Renal cortical epithelial cell (primary cell): Measurements from ENCODE around the gene MTHFD1L. TPM values are rescaled to one million over a fixed set of nuclear protein-coding genes. Genes with fewer than 3 reads are reported as not detected.
"Not testable (repeated sequence)": the region's sequence is repeated elsewhere in the genome, so short reads cannot be mapped to it uniquely, and the experiment has no call there.

Experiments used
- DNase-seq: peaks from one replicate; pipeline ENCODE4 v3.0.0-alpha.2; 2011; ENCODE audit warnings: low read depth
- total RNA-seq: library from RNA; depleted of rRNA; stranded (reverse); fragments of >200 nt; gene quantifications from 2 replicates; pipeline ENCODE4 v1.2.3, GENCODE V29; 2014

MTHFD1L gene
- total RNA-seq, 1 donor from 2014 or later, result 53.7 TPM

DNA sequence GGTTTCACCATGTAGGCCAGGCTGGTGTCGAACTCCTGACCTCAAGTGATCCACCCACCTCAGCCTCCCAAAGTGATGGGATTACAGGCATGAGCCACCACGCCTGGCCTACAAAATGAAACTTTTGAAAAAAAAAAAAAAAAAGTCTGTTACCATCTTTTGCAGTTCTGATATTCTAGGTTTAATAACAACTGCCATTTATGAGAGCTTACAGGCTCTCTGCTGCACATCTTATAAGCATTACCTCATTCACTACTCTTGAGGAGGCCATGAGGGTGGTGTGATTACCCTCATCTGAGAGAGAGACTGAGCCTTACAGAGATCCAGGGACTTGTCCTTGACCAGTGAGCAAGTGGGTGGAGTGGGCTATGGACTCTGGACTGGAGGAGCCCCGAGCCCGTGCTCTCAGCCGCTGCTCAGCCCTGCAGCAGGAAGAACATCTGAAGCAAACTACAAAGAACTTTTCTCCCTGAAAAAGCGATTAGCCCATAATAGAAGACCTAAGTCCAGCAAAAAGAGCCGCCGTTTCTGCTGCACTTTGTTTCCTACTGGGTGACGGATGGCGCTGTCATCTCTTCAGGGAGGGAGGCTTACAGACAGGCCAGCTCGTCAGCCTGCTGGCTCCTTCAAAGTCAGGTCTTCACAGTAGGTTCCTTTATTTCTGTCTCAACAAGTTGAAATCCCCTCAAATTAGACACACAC, 254.5 kb downstream of the MTHFD1L start:
- DNase-seq, result no peak

DNA sequence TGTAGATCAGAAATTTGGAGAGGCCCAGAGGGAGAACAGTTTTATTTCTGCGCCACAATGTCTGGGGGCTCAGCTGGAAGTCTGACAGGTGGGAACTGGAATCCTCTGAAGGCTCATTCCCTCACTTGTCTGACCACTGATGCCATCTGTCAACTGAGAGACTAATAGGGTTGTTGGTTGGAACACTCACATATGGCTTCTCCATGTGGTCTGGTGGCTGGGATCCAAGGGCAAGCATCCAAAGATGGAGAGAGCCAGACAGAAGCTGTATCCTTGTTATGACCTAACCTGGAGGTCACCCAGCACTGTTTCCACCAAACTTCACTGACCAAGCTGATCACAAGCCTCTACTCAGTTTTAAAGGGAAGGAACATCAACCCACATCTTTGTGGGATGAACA, 256.4 kb downstream of the MTHFD1L start:
- no peak for DNase-seq

DNA sequence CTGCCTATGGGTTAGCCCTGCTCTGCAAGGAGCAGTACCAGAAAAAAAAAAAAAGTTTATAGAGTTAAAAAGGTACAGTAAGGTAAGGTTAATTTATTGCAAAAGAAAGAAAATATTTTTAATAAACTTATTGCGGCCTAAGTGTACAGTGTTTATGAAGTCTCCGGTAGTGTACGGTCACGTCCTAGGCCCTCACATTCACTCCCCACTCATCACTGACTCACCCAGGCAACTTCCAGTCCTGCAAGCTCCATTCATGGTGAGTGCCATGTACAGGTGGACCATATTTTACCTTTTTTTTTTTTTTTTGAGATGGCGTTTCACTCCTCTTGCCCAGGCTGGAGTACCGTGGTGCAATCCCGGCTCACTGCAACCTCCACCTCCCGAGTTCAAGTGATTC, 258.1 kb downstream of the MTHFD1L start:
- not testable (repeated sequence) for DNase-seq

DNA sequence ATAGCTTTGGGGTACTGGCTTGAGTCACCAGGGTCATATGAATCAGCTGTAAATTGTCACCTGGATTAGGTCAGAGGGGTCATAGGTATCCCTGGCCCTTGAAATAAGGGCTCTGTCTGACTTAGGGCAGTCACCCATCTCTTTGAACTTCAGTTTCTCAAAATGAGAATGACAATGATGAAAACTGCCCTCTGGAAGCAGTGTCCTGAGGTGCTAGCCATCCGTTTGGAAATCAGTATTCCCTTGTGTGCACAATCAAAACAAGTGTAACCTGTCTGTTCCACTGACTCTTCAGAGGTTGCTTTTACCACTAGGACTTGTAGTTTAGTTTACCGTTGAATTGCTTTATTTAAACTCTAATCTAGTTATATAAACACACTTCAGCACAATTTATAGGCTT, 259.7 kb downstream of the MTHFD1L start:
- DNase-seq, result not testable (repeated sequence)

- peak; percentile 49 for DNase-seq
Observed at GRCh38 chr6:151125651-151126416, 260.3 kb downstream of the MTHFD1L start.

- not testable (repeated sequence) for DNase-seq
Observed at GRCh38 chr6:151126417-151126724, 260.9 kb downstream of the MTHFD1L start.

GRCh38 chr6:151127133-151127798, 261.8 kb downstream of the MTHFD1L start:
- peak; percentile 28 for DNase-seq

DNA sequence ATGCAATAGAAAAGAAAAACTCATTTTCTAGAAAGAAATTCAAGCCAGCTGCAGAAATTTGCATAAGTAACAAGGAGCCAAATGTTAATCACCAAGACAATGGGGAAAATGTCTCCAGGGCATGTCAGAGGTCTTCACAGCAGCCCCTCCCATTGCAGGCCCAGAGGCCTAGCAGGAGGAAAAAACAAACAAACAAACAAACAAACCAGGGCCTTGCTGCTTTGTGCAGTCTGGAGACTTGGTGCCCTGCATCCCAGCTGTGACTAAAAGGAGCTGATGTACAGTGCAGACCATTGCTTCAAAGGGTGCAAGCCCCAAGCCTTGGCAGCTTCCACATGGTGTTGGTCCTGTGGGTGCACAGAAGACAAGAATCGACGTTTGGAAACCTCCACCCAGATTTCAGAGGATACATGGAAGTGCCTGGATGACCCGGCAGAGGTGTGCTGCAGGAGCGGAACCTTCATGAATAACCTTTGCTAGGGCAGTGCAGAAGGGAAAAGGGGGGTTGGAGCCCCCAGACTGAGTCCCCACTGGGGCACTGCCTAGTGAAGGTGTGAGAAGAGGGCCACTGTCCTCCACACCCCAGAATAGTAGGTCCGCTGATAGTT, 263.4 kb downstream of the MTHFD1L start:
- DNase-seq, result no peak

DNA sequence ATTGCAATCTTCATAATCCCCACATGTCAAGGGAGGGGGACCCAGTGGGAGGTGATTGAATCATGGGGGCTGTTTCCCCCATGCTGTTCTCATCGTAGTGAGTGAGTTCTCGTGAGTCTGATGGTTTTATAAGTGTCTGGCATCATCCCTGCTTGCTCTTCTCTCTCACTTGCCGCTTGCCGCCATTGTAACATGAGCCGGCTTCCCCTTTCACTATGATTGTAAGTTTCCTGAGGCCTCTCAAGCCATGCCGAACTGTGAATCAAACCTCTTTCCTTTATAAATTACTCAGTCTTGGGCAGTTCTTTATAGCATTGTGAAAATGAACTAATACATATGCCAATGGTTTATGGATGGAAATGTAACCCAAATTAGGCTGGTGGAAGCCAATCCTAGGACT, 264.8 kb downstream of the MTHFD1L start:
- no peak for DNase-seq

DNA sequence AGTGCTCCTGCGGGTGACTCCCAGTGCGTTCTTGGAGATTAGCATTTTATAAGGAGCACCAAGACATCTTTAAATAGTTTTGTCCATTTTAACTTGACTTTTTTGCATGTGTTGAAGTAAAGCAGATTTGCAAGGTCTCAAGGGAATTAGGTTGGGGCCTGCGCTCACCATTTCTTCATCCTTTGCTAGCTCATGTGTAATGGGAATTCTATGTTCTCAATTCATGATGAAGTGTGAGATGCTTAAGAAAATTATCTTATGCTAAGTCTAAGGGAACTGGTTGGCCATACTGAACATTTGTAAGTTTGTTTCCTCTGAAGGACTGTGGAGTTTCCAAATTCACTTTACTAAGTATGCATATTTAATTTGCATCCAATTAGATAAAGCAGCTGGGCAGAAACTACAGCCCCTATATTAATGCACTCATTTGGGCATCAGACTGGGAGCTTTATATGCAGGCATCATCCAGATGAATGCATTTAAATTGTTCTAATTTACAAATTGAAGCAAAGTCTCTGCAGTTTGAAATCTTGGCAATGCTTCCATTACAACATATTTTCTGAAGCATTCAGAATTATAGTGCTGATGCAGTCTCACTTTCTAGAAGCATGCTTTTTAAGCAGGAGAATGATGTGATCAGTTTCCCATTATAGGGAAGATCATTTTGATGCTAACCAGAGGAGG, 266.0 kb downstream of the MTHFD1L start:
- DNase-seq, result no peak

DNA sequence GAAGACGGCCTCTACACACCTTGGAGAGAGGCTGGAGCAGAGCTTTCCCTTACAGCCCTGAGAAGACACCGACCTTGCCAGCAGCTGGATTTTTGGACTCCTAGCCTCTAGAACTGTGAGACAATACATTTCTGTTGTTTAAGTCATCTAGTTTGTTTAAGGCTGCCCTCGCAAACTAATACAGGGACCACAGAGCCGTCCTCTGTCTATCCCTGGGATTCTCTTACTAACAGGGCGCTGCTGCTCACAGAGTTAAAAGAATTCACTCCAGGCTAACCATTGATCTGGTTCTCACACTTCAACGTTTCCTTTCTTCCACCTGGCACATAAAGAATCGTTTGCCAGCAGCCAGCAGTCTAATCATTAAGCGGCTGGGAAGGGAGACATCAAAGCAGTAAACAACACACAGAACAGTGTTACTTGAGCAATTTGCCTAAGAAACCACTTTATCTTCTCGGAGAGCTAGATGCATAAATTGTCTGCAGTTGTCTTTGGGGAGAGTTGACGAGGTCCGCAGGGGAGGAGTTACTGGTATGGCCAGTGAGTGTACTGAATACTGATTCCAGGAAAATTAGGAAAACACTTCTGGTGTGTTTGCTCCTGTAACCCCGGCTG, 270.7 kb downstream of the MTHFD1L start:
- peak; percentile 91 for DNase-seq

DNA sequence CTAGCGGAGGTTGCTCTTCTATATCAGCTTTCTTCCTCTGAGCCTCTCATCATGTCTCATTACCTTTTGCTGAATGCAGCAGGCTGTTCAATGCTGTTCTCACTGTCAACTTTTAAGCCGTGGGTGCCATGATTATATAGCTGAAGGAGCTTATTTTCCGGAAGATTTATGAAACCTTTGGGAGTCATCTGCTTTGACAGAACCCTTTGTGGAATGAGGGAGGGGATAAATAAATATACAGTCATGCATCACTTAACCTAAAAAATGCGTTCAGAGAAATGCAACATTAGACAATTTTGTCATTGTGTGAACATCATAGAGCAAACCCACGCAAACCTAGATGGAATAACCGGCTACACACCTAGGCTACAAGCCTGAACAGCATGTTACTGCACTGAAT, 272.0 kb downstream of the MTHFD1L start:
- DNase-seq, result no peak

DNA sequence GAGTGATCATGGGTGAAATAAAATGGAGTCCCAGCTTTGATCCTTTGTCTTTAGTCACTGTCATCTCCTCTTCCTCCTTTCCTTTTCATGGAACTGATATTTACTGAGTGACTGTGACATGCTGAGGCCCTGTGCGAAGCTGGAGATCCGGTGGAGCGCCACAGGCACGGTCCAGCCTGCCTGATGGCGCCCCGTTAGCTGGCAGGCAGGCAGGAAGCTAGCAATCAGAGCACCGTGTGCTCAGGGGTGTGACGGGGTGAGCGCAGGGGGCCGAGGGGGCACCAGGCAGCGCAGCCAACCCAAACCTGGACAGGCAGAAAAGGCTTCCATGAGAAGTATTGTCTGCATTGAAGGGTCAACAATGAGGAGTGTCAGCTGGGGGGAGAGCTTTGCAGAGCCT, 274.0 kb downstream of the MTHFD1L start:
- DNase-seq, result no peak

DNA sequence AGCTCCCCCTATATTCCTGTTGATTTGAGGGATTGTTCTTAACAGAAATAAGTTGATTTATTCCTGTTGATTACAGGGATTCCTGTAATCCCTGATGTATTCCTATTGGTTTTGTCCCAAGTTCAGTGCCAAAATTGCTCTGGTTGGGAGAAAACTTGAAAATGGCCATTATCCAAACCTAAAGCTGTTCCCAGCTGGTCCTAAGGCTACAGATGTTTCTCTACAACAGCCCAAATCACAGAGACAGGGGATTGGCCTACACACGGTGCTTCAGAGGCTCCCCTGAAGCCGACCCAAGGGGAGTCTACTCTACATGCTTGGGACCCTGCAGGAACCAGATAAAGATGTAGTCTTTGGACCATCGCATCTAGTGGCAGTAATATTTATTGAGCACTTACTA, 275.3 kb downstream of the MTHFD1L start:
- no peak for DNase-seq

DNA sequence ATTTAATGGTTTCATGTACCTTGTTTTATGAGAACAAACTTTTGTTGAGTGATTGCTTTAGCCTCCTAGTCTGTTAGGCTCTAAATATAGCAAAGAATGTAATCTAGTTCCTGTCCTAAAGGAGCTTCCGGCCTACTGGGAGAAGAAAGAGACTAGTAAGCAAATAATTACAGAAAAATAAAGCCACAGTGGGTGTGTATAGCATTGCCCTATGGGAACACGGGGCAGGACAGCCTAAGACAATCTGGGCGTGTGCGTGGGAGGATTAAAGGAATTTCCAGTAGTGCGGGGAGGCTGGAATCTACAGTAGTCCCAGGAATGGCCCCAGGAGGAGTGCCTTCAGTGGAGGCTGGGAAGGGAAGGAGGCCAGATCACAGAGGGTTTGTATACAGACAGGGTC, 276.2 kb downstream of the MTHFD1L start:
- peak; percentile 22 for DNase-seq

DNA sequence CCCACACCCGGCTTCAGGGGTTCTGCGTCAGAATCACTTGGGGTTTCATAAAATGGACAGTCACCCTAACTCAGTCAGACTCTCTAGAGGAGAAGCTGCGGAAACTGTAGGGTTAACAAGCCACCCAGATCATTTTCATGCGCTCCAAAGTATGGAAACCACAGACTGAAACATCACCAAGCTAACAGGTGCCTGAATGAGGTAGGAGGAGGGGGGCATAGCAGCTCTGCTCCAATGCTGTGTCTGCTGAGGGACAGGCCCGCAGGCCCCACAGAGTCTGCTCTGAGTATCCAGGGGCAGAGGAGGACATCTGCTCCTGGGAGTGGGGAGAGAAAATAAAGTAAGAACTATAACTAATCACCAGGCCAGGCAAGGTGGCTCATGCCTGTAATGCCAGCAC, 277.2 kb downstream of the MTHFD1L start:
- DNase-seq, result no peak

DNA sequence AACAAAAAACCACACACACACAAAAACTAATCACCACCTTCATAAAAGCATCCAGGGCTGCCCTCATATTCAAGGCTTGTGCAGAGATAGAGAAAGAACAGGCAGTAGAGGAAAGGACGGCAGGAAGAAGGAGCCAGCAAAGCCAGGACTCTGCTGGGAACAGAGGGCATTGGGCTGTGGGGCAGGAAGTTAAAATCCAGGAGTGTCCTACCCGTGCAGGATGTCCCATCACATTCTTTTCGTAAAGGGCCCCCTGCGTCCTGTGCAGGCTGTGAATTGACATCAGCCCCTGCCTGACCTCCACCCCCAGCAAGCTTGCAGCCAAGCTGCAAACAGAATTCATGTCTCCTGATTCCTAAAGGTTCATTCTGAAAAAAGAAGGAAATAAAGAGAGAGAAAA, 277.8 kb downstream of the MTHFD1L start:
- DNase-seq, result no peak

GRCh38 chr6:151143806-151144205, 278.3 kb downstream of the MTHFD1L start:
- no peak for DNase-seq

DNA sequence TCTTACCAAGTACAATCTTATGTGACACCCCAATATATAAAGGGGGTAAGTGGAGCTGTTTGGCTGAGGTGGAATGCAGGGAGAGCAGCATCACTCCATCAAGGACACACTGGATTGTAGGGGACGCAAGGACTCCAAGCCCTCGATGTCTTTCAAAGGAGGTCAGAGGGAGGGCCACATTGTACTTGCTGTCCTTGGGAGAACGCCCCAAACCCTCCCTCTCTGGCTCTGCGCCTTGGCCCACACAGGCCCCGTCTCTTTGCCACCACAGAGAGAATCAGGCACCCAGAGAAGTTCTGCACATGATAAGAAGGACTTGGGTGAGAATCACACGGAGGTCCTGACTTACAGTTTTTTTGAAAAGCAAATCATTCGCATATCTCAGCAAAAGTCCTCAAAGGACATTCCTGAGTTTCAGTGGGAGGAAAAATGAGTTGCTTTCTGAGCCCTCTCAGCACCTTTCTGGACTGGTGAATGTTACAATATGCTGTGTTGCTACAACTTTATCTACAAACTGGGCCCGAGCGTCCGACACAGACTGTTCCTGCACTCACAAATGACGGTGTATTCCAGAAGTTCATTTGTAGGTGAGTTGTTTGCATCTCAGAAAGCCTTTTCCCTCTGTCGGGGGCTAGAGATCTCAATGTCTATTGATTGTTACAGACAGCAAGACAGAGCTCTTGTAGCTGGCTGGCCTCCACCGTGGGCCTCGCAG, 281.8 kb downstream of the MTHFD1L start:
- no peak for DNase-seq

GRCh38 chr6:151148111-151148510, 282.6 kb downstream of the MTHFD1L start:
- DNase-seq, result peak; percentile 51

- peak; percentile 83 for DNase-seq
Observed at GRCh38 chr6:151149793-151150192, 284.3 kb downstream of the MTHFD1L start.
